Body of pancreas (tissue), 4 donors: ENCODE data around the gene MGMT. TPM values are rescaled to one million over a fixed set of nuclear protein-coding genes. Genes with fewer than 3 reads are reported as not detected.

Source experiments
- ATAC-seq: fragments of 150-250 bp; one replicate; pipeline ENCODE4 v1.9.1; 2016
- DNase-seq, 4 donors: peaks; one replicate each; pipeline ENCODE4 v3.0.0-alpha.2; 2019
- H3K27ac ChIP-seq, 4 donors: fragments of 200-600 bp; sonication (generic); 1 replicate in 3 of 4; 2 replicates in 1 of 4; pipeline versions ENCODE4 v1.5.1 to v1.6.1; 2016 to 2019; ENCODE audit warnings: mild to moderate bottlenecking in 1 of 4, mixed read lengths in 1 of 4, moderate library complexity in 1 of 4
- H3K27me3 ChIP-seq, 2 donors: fragments of 200-600 bp; sonication (generic); one replicate each; pipeline ENCODE4 v1.6.0; 2016; ENCODE audit warnings: mild to moderate bottlenecking in 1 of 2
- H3K36me3 ChIP-seq, 2 donors: fragments of 200-600 bp; sonication (generic); replicated peaks in 1 of 2; 2 replicates each; pipeline ENCODE4 v1.5.1; 2016; ENCODE audit warnings: low read depth in 2 of 2; ENCODE audit not compliant: insufficient read depth in 1 of 2
- H3K4me1 ChIP-seq: fragments of 200-600 bp; sonication (generic); one replicate; pipeline ENCODE4 v1.6.0; 2016
- H3K4me3 ChIP-seq, 2 donors: fragments of 200-600 bp; sonication (generic); 1 replicate in 1 of 2; 2 replicates in 1 of 2; pipeline ENCODE4 v1.5.1; 2016 to 2019
- H3K9me3 ChIP-seq, 3 donors: fragments of 200-600 bp; sonication (generic); 1 replicate in 2 of 3; 2 replicates in 1 of 3; pipeline ENCODE4 v1.5.1; 2016
- POLR2A ChIP-seq, 3 donors: fragments of 450-650 bp; IDR thresholded peaks; one replicate each; pipeline ENCODE4 v1.6.1; 2016; ENCODE audit warnings: antibody characterized with exemption in 3 of 3, mild to moderate bottlenecking in 2 of 3
- WGBS, 2 donors: methylation state at CpG; one replicate each; pipeline ENCODE4 v1.1.5; 2017; 5-methylcytosine and 5-hydroxymethylcytosine counted together
- intact Hi-C: fragments of 100-400 bp; cut with DNase I; formaldehyde crosslinking; loops from one replicate; pipeline ENCODE4 v1.15.1; 2023
- total RNA-seq, 2 donors: library from RNA; depleted of rRNA; stranded (reverse); fragments of >200 nt; gene quantifications; one replicate each; pipeline ENCODE4 v1.1.0, GENCODE V29; 2016
- TF ChIP-seq, protein P1 (sequence below), 7 experiments: fragments of 450-650 bp in 4 of 7; fragments of 200-600 bp in 3 of 7; sonication (generic) in 3 of 7; IDR thresholded peaks; one replicate each; pipeline ENCODE4 v1.5.1; 2016 to 2019; ENCODE audit warnings: antibody characterized with exemption in 7 of 7

The MGMT gene
- total RNA-seq, 2 donors from 2014 or later: 13.7 to 25.4 TPM

DNA sequence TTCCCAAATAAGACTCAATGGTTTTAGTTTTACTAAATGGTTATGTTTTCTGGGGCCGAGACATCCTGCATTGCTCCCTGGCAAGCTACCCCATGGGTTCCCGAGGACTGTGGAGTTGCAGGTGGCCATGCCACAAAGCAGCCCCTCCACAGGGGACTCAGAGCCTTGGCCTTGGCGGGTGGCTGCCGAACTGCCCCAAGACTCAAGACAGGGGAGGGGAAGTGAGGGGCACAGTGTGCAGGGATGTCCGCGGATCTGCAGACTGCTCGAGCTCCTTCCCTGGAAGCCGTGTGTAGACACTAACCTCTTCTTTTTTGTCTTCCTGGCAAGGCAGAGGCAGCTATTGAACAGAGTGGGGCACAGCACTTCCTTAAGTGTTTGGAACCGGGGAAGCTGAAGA lies 342.4 kb downstream of the MGMT start:
- DNase-seq (no peak), ATAC-seq (no peak)
- Histone ChIP-seq H3K4me3 (no peak overlapping the region), H3K9me3 (peaks cover 0 to 5% (median 0%) of the 10 kb centered on the region in 3 donors), H3K36me3 (no peaks in the 10 kb centered on the region), H3K27me3 (no peaks in the 10 kb centered on the region), H3K27ac (no peak overlapping the region), H3K4me1 (peaks cover 2% of the 10 kb centered on the region)
- intact Hi-C loops: no loop called here
- WGBS, 2 donors: 60 to 79% methylated on average over 9 of the region's 9 CpGs
- TF ChIP-seq, protein P1, sequence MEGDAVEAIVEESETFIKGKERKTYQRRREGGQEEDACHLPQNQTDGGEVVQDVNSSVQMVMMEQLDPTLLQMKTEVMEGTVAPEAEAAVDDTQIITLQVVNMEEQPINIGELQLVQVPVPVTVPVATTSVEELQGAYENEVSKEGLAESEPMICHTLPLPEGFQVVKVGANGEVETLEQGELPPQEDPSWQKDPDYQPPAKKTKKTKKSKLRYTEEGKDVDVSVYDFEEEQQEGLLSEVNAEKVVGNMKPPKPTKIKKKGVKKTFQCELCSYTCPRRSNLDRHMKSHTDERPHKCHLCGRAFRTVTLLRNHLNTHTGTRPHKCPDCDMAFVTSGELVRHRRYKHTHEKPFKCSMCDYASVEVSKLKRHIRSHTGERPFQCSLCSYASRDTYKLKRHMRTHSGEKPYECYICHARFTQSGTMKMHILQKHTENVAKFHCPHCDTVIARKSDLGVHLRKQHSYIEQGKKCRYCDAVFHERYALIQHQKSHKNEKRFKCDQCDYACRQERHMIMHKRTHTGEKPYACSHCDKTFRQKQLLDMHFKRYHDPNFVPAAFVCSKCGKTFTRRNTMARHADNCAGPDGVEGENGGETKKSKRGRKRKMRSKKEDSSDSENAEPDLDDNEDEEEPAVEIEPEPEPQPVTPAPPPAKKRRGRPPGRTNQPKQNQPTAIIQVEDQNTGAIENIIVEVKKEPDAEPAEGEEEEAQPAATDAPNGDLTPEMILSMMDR (IDR thresholded peaks at IDR 0.05): no peak
- TF ChIP-seq POLR2A (IDR thresholded peaks at IDR 0.05): no peak

DNA sequence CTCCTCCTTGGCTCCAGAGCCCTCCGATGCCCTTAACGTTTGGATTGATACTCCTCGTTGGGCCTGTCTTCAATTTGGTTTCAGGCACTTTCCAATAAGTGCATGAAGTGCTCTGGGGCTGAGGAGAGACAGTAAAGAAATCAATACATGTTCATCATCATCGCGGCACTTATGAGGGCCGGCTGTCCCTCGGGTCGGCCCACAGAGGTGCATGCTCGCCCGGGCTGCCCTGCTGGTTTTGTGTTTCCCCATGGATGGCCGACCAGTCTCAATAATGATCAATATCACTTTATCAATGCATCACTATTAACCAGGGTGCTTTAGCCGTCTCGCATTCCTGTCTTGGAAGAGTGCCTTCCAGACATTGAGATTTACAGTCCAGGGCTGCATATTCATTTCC lies 342.8 kb downstream of the MGMT start:
- no peak for TF ChIP-seq POLR2A (IDR thresholded peaks at IDR 0.05)
- TF ChIP-seq, protein P1 (IDR thresholded peaks at IDR 0.05): no peak
- Histone ChIP-seq H3K4me1 (peaks cover 6% of the 10 kb centered on the region), H3K4me3 (no peak overlapping the region), H3K27ac (no peak overlapping the region), H3K36me3 (no peaks in the 10 kb centered on the region), H3K9me3 (peaks cover 0 to 5% (median 0%) of the 10 kb centered on the region in 3 donors), H3K27me3 (no peaks in the 10 kb centered on the region)
- ATAC-seq (no peak), DNase-seq (no peak)
- intact Hi-C loops: no loop called here
- 60 to 76% methylated on average over 13 of the region's 13 CpGs for WGBS, 2 donors

DNA sequence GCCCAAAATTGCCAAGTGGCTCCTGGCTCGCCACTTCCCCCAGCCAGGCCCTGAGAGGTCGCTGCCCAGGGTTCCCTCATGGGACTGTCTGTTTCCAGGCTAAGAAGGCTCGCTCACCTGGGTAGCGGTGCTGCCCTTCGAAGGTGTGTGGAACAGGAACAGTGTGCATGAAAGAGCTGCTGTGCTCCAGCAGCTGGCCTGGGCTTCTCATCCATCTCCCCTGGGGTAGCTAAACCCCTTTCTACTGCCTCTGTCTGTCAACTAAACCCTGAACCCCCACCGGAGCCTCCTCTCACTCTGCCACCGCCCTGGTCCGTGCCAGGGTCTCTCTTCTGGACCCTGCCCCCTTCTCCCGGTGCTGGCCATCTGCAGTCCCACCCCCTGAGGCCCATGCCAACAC lies 344.2 kb downstream of the MGMT start:
- Histone ChIP-seq H3K36me3 (no peaks in the 10 kb centered on the region), H3K27me3 (no peaks in the 10 kb centered on the region), H3K9me3 (no peaks in the 10 kb centered on the region), H3K4me3 (no peak overlapping the region), H3K4me1 (peaks cover 14% of the 10 kb centered on the region), H3K27ac (no peak overlapping the region)
- 81 to 84% methylated on average over 9 of the region's 9 CpGs for WGBS, 2 donors
- no peak for TF ChIP-seq POLR2A (IDR thresholded peaks at IDR 0.05)
- TF ChIP-seq, protein P1 (IDR thresholded peaks at IDR 0.05): no peak
- intact Hi-C loops: no loop called here
- DNase-seq (no peak), ATAC-seq (no peak)

DNA sequence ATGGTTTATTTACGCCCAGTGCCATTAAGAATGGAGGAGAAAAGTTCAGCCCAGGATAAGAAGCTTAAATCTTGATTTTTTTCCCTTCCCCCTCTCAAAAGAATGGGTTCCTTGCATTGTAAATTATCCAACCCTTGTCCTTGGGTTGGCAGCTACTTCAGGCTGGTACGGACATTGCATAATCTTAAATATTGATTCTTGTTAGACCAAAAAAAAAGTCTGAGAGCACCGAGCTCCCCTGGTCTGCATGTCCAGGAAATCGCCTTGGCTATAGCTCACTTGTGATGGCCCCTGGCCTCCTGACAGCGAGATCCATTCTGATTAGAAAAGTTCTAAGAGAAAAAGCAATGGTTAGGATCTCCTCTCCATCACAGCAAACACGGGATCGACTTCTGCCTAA lies 345.4 kb downstream of the MGMT start:
- Histone ChIP-seq H3K36me3 (no peaks in the 10 kb centered on the region), H3K9me3 (no peaks in the 10 kb centered on the region), H3K4me3 (no peak overlapping the region), H3K27ac (no peak overlapping the region), H3K4me1 (peaks cover 14% of the 10 kb centered on the region), H3K27me3 (no peaks in the 10 kb centered on the region)
- intact Hi-C loops: no loop called here
- DNase-seq (no peak), ATAC-seq (no peak)
- no peak for TF ChIP-seq POLR2A (IDR thresholded peaks at IDR 0.05)
- 50% methylated on average over 7 of the region's 7 CpGs for WGBS, 2 donors

DNA sequence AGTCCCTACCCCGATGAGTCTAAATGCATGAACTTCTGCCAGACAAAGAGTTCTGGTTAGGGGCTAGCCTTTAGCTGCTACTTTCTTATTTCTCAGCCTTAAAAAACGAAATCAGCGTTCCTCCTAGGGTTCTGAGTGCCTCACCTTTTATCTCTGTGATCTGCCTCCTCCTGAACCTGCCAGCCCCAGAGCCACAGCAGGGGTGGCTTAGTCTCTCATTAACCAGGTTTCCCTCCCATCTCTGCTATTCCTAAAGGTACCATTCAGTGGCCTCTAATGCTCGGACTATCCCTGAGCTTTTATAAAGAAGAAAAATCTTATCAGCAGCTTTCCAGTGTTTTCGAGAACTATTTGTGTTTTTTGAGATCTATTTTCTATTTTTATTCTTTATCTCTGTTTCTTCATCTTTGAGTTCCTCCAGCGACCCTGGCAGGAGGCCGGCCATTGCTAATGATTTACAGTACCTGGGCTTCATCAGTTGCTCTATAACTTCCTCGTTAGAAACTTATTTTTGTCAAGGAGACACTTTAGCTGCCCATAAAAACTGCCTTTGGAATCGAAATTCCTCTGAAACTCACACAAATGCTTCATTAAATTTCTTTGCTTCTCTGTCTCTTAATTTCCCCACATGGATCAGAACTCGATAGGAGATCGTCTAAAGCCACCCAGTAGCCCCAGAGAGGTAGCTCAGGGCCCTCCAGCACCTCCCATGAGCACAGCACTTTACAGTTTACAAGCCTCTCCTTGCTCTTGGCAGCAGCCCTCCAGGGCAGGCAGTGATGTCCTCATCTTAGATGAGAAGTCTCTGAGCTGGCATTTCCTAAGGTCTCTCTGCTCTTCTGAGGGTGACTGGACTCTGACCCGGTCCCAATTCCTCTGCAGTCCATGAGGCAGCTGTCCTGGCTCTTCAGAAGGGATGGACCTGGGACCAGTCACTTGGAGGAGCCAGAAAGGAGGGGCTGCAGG lies 347.9 kb downstream of the MGMT start:
- no peak overlapping the region for H3K27ac ChIP-seq
- no peaks in the 10 kb centered on the region for H3K36me3 ChIP-seq
- ATAC-seq (no peak), DNase-seq (peak in 2 of 4 donors; percentile 14 to 40)
- intact Hi-C loops: no loop called here
- H3K4me3 ChIP-seq: no peak overlapping the region
- TF ChIP-seq POLR2A (IDR thresholded peaks at IDR 0.05): no peak
- TF ChIP-seq, protein P1 (IDR thresholded peaks at IDR 0.05): no peak
- H3K27me3 ChIP-seq: no peaks in the 10 kb centered on the region
- 30 to 33% methylated on average over 12 of the region's 12 CpGs for WGBS, 2 donors
- H3K4me1 ChIP-seq: peaks cover 14% of the 10 kb centered on the region
- H3K9me3 ChIP-seq: no peaks in the 10 kb centered on the region
